ENCODE measurements around the gene TRMT2A.

- TF ChIP-seq, protein P1, sequence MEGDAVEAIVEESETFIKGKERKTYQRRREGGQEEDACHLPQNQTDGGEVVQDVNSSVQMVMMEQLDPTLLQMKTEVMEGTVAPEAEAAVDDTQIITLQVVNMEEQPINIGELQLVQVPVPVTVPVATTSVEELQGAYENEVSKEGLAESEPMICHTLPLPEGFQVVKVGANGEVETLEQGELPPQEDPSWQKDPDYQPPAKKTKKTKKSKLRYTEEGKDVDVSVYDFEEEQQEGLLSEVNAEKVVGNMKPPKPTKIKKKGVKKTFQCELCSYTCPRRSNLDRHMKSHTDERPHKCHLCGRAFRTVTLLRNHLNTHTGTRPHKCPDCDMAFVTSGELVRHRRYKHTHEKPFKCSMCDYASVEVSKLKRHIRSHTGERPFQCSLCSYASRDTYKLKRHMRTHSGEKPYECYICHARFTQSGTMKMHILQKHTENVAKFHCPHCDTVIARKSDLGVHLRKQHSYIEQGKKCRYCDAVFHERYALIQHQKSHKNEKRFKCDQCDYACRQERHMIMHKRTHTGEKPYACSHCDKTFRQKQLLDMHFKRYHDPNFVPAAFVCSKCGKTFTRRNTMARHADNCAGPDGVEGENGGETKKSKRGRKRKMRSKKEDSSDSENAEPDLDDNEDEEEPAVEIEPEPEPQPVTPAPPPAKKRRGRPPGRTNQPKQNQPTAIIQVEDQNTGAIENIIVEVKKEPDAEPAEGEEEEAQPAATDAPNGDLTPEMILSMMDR (IDR thresholded peaks at IDR 0.05), result no peak
- no peak for TF ChIP-seq SIN3A (IDR thresholded peaks at IDR 0.05; ENCODE audit: borderline replicate concordance, insufficient read depth, low read depth, low read length)
- no peak for TF ChIP-seq POLR2AphosphoS5 (IDR thresholded peaks at IDR 0.05; ENCODE audit: low read depth, low read length)
- no peak for TF ChIP-seq REST (IDR thresholded peaks at IDR 0.05; ENCODE audit: insufficient read depth in 1 of 2, low read depth in 2 of 2, low read length in 1 of 2)
- TF ChIP-seq TCF7L2 (IDR thresholded peaks at IDR 0.05; ENCODE audit: low read depth, low read length), result no peak
Observed at GRCh38 chr22:20071524-20071972, 45.5 kb downstream of the TRMT2A start.

Measured in Panc1 (cell line).